Thyroid gland (tissue), 4 donors: ENCODE results near the gene MAB21L3. TPM values are rescaled to one million over a fixed set of nuclear protein-coding genes. Genes with fewer than 3 reads are reported as not detected.

Experiments used
- DNase-seq, 2 donors: peaks; one replicate each; pipeline ENCODE4 v3.0.0-alpha.2; 2019
- H3K27ac ChIP-seq, 3 donors: fragments of 200-600 bp; sonication (generic); 1 replicate in 2 of 3; 2 replicates in 1 of 3; pipeline ENCODE4 v1.5.1; 2016 to 2019; ENCODE audit warnings: mild to moderate bottlenecking in 1 of 3, moderate library complexity in 1 of 3
- H3K27me3 ChIP-seq: fragments of 200-600 bp; sonication (generic); one replicate; pipeline ENCODE4 v1.5.1; 2019
- H3K36me3 ChIP-seq, 2 donors: fragments of 200-600 bp; sonication (generic); one replicate each; pipeline ENCODE4 v1.5.1; 2016 to 2019
- H3K4me1 ChIP-seq, 2 donors: fragments of 200-600 bp; sonication (generic); one replicate each; pipeline ENCODE4 v1.5.1; 2017 to 2019
- H3K4me3 ChIP-seq, 3 donors: fragments of 200-600 bp; sonication (generic); replicated peaks in 1 of 3; 1 replicate in 2 of 3; 2 replicates in 1 of 3; pipeline ENCODE4 v1.5.1; 2016; ENCODE audit warnings: mild to moderate bottlenecking in 1 of 3
- H3K9me3 ChIP-seq: fragments of 200-600 bp; sonication (generic); one replicate; pipeline ENCODE4 v1.5.1; 2017
- CTCF ChIP-seq, 6 experiments: fragments of 200-600 bp in 3 of 6; fragments of 450-650 bp in 3 of 6; sonication (generic) in 3 of 6; IDR thresholded peaks; one replicate each; pipeline ENCODE4 v1.5.1; 2016 to 2019; ENCODE audit warnings: antibody characterized with exemption in 6 of 6, mild to moderate bottlenecking in 2 of 6, inconsistent platforms in 1 of 6, moderate library complexity in 1 of 6
- POLR2A ChIP-seq, 2 donors: fragments of 450-650 bp; IDR thresholded peaks; one replicate each; pipeline ENCODE4 v1.6.1; 2017; ENCODE audit warnings: antibody characterized with exemption in 2 of 2, mild to moderate bottlenecking in 2 of 2, moderate library complexity in 1 of 2
- WGBS, 2 donors: methylation state at CpG; one replicate each; pipeline ENCODE4 v1.1.5; 2017; 5-methylcytosine and 5-hydroxymethylcytosine counted together
- intact Hi-C: fragments of 100-400 bp; cut with DNase I; formaldehyde crosslinking; loops from one replicate; pipeline ENCODE4 v1.15.1; 2023
- total RNA-seq, 4 donors: library from RNA; depleted of rRNA; stranded (reverse); fragments of >200 nt; gene quantifications; one replicate each; pipeline ENCODE4 v1.2.3, GENCODE V29; 2016

MAB21L3 gene
- total RNA-seq, 4 donors from 2014 or later, result 0.34 to 0.89 (median 0.73) TPM

- H3K4me3 ChIP-seq, result no peak overlapping the region
- no peak for DNase-seq
- intact Hi-C loops, result no loop called here
- no peak for TF ChIP-seq CTCF (IDR thresholded peaks at IDR 0.05)
- no peak for TF ChIP-seq POLR2A (IDR thresholded peaks at IDR 0.05)
- H3K9me3 ChIP-seq, result no peaks in the 10 kb centered on the region
- 85 to 92% methylated on average over 3 of the region's 3 CpGs for WGBS, 2 donors
- H3K4me1 ChIP-seq, result no peaks in the 10 kb centered on the region
- H3K27me3 ChIP-seq, result no peaks in the 10 kb centered on the region
- no peak overlapping the region for H3K27ac ChIP-seq
- H3K36me3 ChIP-seq, result no peaks in the 10 kb centered on the region
Observed at GRCh38 chr1:116179964-116180363, 68.8 kb downstream of the MAB21L3 start.

DNA sequence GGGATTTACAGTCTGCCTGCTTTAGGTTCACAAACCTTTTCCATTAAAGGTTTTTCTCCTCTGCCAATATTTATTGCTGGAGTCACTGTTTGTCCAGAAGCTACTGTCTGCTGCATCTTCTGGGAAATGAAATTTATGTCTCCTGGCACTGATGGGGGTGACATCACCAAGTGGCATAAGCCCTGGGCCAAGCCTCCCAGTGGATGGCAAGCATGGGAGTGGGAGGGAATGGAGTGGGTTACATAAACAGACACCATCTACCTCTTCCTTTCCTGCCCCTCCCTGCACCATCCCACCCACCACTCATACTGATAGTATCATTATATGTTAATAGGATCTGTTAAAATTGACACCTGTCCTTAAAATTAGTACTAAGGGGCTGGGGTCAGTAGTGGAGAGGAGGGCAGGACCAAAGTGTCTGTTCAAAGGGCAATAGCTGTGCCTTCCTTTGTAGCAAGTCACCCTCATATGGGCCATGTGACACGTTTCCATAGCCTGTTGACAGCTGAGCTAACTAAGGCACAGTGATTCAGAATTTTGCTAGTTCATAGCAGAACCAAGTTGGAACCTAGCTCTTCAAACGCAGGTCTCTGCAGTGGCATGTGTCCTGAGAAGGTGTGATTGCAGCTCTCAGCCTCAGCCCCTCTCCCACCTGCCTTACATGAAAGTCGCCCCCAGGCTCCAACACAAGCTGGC, 71.0 kb downstream of the MAB21L3 start:
- no peak overlapping the region for H3K4me3 ChIP-seq
- WGBS, 2 donors, result 72 to 83% methylated on average over 3 of the region's 3 CpGs
- intact Hi-C loops, result no loop called here
- TF ChIP-seq CTCF (IDR thresholded peaks at IDR 0.05) (no peak), POLR2A (IDR thresholded peaks at IDR 0.05) (no peak)
- no peaks in the 10 kb centered on the region for H3K36me3 ChIP-seq
- no peaks in the 10 kb centered on the region for H3K9me3 ChIP-seq
- H3K27ac ChIP-seq, result no peak overlapping the region
- H3K27me3 ChIP-seq, result no peaks in the 10 kb centered on the region
- no peaks in the 10 kb centered on the region for H3K4me1 ChIP-seq
- DNase-seq, result no peak

Other genes starting within 250 kb of the MAB21L3 start
- 1 to 10 TPM; 5.0 to 7.7 (median 5.4) TPM for gene SLC22A15, start 134.9 kb upstream of the MAB21L3 start, total RNA-seq